Body of pancreas (tissue), 4 donors: ENCODE results near the gene NLRP5. TPM values are rescaled to one million over a fixed set of nuclear protein-coding genes. Genes with fewer than 3 reads are reported as not detected.

Experiments used
- ATAC-seq: fragments of 150-250 bp; one replicate; pipeline ENCODE4 v1.9.1; 2016
- DNase-seq, 4 donors: peaks; one replicate each; pipeline ENCODE4 v3.0.0-alpha.2; 2019
- H3K27ac ChIP-seq, 4 donors: fragments of 200-600 bp; sonication (generic); 1 replicate in 3 of 4; 2 replicates in 1 of 4; pipeline versions ENCODE4 v1.5.1 to v1.6.1; 2016 to 2019; ENCODE audit warnings: mild to moderate bottlenecking in 1 of 4, mixed read lengths in 1 of 4, moderate library complexity in 1 of 4
- H3K27me3 ChIP-seq, 2 donors: fragments of 200-600 bp; sonication (generic); one replicate each; pipeline ENCODE4 v1.6.0; 2016; ENCODE audit warnings: mild to moderate bottlenecking in 1 of 2
- H3K36me3 ChIP-seq, 2 donors: fragments of 200-600 bp; sonication (generic); replicated peaks in 1 of 2; 2 replicates each; pipeline ENCODE4 v1.5.1; 2016; ENCODE audit warnings: low read depth in 2 of 2; ENCODE audit not compliant: insufficient read depth in 1 of 2
- H3K4me1 ChIP-seq: fragments of 200-600 bp; sonication (generic); one replicate; pipeline ENCODE4 v1.6.0; 2016
- H3K4me3 ChIP-seq, 2 donors: fragments of 200-600 bp; sonication (generic); 1 replicate in 1 of 2; 2 replicates in 1 of 2; pipeline ENCODE4 v1.5.1; 2016 to 2019
- H3K9me3 ChIP-seq, 3 donors: fragments of 200-600 bp; sonication (generic); 1 replicate in 2 of 3; 2 replicates in 1 of 3; pipeline ENCODE4 v1.5.1; 2016
- POLR2A ChIP-seq, 3 donors: fragments of 450-650 bp; IDR thresholded peaks; one replicate each; pipeline ENCODE4 v1.6.1; 2016; ENCODE audit warnings: antibody characterized with exemption in 3 of 3, mild to moderate bottlenecking in 2 of 3
- WGBS, 2 donors: methylation state at CpG; one replicate each; pipeline ENCODE4 v1.1.5; 2017; 5-methylcytosine and 5-hydroxymethylcytosine counted together
- intact Hi-C: fragments of 100-400 bp; cut with DNase I; formaldehyde crosslinking; loops from one replicate; pipeline ENCODE4 v1.15.1; 2023
- total RNA-seq, 2 donors: library from RNA; depleted of rRNA; stranded (reverse); fragments of >200 nt; gene quantifications; one replicate each; pipeline ENCODE4 v1.1.0, GENCODE V29; 2016
- TF ChIP-seq, protein P1 (sequence below), 7 experiments: fragments of 450-650 bp in 4 of 7; fragments of 200-600 bp in 3 of 7; sonication (generic) in 3 of 7; IDR thresholded peaks; one replicate each; pipeline ENCODE4 v1.5.1; 2016 to 2019; ENCODE audit warnings: antibody characterized with exemption in 7 of 7

Gene NLRP5
- total RNA-seq, 2 donors from 2014 or later = not detected

DNA sequence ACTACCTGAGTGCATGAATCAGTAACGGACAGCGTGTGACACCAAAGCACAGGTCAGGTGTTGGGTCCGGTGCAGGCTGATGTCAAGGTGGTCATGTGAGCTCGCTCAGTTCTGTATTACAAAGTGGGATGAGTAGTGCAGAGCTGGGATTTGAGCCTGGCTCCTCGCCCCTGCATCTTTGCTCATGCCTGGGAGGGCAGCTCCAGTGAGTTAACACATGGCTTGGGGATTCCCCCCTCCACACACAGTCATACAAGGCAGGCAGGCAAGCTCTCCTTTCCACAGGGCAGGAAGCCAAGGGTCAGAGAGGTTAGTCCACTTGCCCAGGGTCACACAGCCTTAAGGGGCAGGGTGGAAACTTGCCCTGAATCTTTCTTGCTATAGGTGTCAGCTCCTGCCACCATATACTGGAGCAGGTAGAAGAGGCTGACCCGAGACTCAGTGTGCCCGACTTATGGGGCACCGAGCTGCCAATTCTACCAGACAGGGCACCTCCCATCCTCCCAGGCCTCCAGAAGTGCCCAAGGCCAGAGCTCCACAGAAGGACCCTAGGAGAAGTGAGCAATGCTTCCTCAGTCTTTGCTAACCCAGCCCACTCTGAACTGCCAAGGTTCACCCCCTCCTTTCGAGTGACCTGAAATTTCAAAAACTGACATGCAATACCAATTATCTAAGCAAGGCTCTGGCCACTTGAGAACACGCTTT is 99.1 kb downstream of the NLRP5 start:
- ATAC-seq (no peak), DNase-seq (no peak)
- intact Hi-C loops = no loop called here
- Histone ChIP-seq H3K4me1 (peaks cover 9% of the 10 kb centered on the region), H3K9me3 (no peaks in the 10 kb centered on the region), H3K27ac (no peak overlapping the region), H3K4me3 (no peak overlapping the region), H3K36me3 (peaks cover 0 to 3% of the 10 kb centered on the region in 2 donors), H3K27me3 (no peaks in the 10 kb centered on the region)
- WGBS, 2 donors = 95 to 97% methylated on average over 6 to 10 of the region's 10 CpGs
- no peak for TF ChIP-seq POLR2A (IDR thresholded peaks at IDR 0.05)
- TF ChIP-seq, protein P1, sequence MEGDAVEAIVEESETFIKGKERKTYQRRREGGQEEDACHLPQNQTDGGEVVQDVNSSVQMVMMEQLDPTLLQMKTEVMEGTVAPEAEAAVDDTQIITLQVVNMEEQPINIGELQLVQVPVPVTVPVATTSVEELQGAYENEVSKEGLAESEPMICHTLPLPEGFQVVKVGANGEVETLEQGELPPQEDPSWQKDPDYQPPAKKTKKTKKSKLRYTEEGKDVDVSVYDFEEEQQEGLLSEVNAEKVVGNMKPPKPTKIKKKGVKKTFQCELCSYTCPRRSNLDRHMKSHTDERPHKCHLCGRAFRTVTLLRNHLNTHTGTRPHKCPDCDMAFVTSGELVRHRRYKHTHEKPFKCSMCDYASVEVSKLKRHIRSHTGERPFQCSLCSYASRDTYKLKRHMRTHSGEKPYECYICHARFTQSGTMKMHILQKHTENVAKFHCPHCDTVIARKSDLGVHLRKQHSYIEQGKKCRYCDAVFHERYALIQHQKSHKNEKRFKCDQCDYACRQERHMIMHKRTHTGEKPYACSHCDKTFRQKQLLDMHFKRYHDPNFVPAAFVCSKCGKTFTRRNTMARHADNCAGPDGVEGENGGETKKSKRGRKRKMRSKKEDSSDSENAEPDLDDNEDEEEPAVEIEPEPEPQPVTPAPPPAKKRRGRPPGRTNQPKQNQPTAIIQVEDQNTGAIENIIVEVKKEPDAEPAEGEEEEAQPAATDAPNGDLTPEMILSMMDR (IDR thresholded peaks at IDR 0.05) = no peak

DNA sequence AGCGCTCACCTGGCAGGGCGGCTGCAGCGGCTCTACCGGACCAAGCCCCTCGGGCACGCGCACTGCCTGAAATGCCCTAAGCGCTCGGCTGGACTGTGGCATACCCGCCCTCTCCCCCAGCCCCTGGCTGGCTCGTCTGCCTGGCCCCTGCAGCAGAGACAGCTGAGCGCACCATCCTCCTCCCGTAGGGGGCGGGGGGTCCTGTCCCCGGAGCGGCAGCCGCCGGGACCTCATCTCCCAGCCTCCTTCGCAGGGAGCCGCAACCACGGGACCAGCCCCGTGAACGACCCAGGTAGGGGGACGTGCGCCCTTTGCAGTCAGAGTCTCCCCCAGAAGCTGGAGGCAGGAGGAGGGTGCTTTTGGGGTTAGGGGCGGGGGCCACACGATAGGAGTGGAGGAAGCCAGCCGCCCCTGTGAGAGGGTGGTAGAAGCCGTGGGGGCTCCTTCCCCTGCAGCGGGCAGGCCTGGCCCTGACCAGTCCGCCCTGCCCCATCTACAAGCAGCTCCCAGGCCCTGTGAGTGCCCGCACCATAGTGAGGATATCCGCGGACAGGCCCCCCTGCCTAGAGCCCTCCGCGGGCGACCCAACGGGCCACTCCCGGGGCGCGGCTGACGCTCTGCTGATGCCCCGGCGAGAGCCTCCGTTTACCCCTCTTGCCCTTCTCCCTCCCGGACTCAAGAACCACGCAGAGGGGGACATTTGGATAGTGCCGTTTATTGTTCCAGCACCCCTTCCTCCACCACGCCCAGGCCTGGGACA is 100.3 kb downstream of the NLRP5 start:
- intact Hi-C loops = no loop called here
- H3K27ac ChIP-seq = no peak overlapping the region
- H3K9me3 ChIP-seq = no peaks in the 10 kb centered on the region
- no peak for TF ChIP-seq POLR2A (IDR thresholded peaks at IDR 0.05)
- TF ChIP-seq, protein P1 (IDR thresholded peaks at IDR 0.05) = no peak
- DNase-seq = no peak
- H3K4me3 ChIP-seq = no peak overlapping the region
- no peaks in the 10 kb centered on the region for H3K4me1 ChIP-seq
- peaks cover 0 to 3% of the 10 kb centered on the region in 2 donors for H3K36me3 ChIP-seq
- no peak for ATAC-seq
- WGBS, 2 donors = 82 to 90% methylated on average over 10 to 43 of the region's 49 CpGs
- H3K27me3 ChIP-seq = no peaks in the 10 kb centered on the region

DNA sequence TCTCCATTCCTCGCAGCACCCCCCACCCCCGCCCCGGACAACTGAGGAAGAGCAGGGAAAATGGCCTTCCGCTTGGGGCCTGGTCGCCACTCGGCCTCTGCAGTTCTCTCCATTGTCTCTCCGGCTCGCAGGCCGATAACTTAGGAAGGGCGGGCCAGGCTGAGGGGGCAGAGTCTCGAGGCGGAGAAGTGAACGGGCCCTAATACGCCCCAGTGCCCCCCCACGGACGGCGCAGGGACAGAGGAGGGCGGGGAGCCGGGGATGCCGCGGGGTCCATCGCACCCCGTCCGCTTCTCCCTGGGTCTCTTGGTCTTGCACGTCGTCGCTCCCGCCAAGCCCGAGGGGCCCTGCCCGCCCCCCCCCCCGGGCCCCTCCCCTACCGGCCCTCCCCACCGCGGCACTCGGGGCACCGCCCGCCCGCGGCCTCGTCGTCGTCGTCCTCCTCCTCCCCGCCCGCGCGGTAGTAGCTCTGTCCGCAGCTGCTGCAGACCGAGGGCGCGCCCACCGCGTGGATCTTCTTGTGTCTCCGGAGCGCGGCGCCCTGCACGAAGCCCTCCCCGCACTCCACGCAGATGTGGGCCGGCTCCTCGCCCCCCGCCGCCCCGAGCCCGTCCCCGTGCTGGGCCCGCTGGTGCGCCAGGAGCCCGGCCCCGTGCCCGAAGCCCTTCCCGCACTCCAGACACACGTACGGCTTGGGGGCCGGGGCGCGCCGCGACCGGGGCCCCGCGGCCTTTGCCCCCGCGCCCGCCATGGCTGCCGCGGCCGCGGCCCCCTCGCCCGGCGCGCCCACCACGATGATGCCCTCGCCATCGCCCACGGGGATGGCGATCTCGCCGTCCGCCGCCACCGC is 101.3 kb downstream of the NLRP5 start:
- DNase-seq (no peak), ATAC-seq (no peak)
- Histone ChIP-seq H3K27ac (no peak overlapping the region), H3K9me3 (no peaks in the 10 kb centered on the region), H3K36me3 (peaks cover 0 to 3% of the 10 kb centered on the region in 2 donors), H3K4me1 (no peaks in the 10 kb centered on the region), H3K27me3 (no peaks in the 10 kb centered on the region), H3K4me3 (no peak overlapping the region)
- 90 to 93% methylated on average over 28 to 78 of the region's 104 CpGs for WGBS, 2 donors
- intact Hi-C loops = no loop called here
- TF ChIP-seq, protein P1 (IDR thresholded peaks at IDR 0.05) = no peak
- TF ChIP-seq POLR2A (IDR thresholded peaks at IDR 0.05) = no peak

DNA sequence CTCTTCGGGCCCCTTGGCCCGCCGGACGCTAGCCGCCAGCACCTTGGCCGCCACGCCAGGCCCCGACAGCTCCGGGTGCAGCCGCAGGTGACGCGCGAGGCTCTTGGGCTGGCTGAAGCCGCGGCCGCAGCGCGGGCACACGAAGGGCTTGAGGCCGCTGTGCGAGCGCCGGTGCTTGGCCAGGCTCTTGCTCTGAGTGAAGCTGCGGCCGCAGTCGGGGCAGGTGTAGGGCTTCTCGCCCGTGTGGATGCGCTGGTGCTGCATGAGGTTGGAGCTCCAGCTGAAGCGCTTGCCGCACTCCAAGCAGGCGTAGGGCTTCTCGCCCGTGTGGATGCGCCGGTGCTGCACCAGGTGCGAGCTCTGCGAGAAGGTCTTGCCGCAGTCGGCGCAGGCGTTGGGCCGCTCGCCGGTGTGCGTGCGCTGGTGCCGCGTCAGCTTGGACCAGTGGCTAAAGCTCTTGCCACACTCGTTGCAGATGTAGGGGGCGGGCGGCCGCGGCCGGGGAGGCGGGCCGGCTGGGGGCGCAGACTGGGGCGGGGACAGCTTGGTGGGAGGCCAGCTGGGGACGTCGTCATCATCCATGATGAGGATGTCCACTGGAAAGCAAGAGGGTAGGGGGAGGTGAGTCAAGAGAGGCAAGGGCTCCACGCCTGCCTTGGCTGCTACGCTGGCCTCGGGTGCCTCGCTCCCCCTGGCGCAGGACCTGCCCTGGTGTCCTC is 102.1 kb downstream of the NLRP5 start:
- ATAC-seq = no peak
- 93 to 95% methylated on average over 36 to 43 of the region's 66 CpGs for WGBS, 2 donors
- peaks cover 0 to 3% of the 10 kb centered on the region in 2 donors for H3K36me3 ChIP-seq
- no peaks in the 10 kb centered on the region for H3K4me1 ChIP-seq
- no peaks in the 10 kb centered on the region for H3K9me3 ChIP-seq
- H3K27ac ChIP-seq = no peak overlapping the region
- intact Hi-C loops = no loop called here
- H3K27me3 ChIP-seq = no peaks in the 10 kb centered on the region
- H3K4me3 ChIP-seq = no peak overlapping the region
- TF ChIP-seq, protein P1 (IDR thresholded peaks at IDR 0.05) = no peak
- TF ChIP-seq POLR2A (IDR thresholded peaks at IDR 0.05) = no peak
- no peak for DNase-seq
